Dedifferentiated amniotic fluid mesenchymal stem cell (primary cell): ENCODE data around the gene SLCO4A1.
"Not testable (repeated sequence)": the region's sequence is repeated elsewhere in the genome, so short reads cannot be mapped to it uniquely, and the experiment has no call there.

Experiments
- DNase-seq: peaks from one replicate; pipeline ENCODE4 v3.0.0-alpha.2; 2016; ENCODE audit errors: extremely low spot score

The SLCO4A1 gene

DNA sequence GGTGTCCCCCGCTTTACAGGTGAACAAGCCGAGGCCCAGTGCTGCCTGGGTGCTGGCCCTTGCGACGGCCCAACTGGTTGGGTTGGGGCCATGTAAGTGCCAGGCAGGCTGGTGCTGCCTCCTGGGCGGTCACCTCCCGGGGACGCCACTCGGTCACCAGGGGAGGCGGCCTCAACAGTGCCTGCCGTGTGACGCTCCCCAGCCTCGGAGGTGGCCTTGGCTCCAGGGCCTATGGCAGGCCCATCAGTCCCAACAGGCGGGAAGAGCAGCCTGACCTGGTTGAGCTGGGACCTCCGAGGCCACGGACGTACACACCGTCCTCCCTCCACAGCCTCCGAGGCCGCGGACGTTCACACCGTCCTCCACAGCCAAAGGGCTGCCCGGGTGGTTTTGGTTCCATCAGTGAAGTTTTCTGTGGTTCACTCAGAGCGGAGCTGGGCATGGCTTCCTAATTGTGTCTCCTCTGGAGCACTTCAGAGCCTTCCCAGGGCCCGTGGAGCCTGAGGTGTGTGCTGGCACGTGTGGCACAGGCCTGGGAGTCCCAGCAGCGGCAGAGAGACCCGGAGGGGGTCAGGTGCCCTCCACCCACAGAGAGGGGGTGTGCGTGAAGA lies 19.3 kb upstream of the SLCO4A1 start:
- DNase-seq, result no peak

DNA sequence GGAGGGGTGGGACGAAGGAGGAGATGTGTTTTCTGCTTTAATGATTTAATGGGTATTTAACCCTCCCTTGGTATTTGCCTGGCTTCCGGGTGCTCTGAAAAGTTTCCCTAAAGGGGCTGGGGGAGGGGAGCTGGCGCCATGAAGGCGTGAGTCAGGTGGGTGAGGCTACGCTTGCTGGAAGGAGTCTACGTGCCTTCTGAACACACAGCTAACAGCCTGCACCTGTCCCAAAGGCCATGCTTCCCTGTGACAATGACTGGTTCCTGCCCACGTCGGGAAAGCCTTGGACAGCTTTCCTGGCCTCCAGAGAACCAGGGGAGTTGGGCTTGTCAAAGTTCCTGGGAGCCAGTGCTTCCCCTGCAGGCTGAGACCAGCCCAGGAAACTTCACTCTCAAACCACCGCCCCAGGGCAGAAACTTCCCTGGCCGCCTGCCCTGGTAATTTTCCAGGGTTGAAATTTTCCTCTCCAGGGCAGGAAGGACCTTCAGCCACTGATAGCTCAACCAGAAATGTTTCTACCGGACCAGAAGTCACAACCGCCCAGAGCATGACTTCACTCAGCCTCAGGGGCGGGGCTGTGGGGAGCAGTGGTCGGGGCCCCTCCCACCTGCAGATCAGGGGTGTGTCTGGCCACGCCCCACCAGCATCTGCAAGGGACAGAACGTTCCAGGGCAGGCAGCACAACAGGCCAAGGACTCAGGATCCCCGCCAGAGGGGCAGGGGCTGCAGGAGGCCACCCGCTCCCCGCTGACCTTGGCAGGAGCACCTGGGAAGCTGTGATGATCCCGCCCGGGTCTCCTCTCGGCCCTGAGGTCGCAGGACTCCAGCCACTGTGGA lies 18.6 kb upstream of the SLCO4A1 start:
- peak; percentile 76 for DNase-seq

DNA sequence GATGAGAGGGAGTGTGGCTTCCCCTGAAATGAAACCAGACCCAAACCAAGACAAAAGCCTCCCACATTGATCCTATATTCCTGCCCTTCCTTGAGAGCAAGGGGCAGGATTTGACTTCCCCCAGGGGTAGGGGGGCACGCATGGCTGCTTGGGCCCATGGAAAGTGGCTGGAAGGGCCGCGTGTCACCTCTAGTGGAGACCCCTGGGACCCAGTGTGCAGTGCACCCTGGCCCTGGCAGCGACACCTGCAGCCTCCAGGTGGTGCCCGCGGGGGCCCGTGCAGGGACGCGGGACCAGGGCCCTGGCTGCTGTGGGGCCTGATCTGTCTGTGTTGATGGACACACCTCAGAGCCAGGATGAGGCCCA lies 18.0 kb upstream of the SLCO4A1 start:
- DNase-seq, result no peak

DNA sequence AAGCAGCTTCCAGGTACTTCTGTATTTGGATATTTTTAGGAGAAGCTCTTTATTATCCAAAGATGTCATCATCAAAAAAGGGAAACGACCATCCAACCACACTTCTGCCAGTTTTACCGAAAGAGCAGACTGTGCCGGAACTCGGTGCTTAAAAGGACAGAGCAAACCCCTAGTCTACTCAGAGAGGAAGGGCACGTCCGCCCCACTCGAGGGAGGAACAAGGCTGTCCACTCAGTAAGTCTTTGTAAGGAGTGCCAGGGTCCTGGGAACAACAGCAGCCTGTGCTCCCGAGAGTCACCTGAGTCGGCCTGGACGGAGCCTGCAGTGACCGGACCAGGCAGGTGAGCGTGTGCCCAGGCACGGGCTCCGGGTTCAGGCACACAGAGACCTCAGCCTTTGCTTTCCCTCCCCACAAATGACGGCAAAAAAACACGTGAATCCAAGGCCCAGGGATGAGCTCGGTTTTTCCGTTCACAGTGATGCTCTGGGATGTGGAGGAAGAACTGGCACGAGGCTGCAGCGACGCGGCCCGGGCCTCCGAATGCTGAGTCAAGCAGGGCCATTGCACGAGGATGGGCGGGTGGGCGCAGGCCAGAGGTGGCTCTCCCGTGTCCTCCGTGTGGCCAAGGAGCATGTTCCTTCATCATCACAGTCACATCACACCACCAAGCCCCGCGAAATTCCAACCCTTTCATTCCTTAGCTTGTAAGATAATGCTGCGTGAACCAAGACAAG lies 17.4 kb upstream of the SLCO4A1 start:
- no peak for DNase-seq

DNA sequence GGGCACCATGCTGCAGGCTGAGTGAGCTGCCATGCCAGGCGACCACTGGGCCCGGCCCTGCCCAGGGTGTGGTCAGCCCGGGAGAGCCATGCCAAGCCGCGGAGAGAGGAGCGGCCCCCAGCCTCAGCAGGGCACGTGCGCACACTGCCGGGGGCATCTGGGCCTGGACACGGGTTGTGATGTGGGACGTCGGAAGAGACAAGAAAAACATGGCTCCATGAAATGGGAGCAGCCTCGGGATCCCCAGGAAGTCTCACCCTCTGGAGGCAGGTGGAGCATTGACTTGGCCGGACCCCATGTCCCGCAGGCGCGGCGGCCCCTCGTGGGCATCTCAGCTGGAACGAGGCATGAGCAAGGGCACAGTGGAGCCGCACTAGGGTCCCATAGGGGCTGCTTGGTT lies 16.8 kb upstream of the SLCO4A1 start:
- DNase-seq, result no peak

DNA sequence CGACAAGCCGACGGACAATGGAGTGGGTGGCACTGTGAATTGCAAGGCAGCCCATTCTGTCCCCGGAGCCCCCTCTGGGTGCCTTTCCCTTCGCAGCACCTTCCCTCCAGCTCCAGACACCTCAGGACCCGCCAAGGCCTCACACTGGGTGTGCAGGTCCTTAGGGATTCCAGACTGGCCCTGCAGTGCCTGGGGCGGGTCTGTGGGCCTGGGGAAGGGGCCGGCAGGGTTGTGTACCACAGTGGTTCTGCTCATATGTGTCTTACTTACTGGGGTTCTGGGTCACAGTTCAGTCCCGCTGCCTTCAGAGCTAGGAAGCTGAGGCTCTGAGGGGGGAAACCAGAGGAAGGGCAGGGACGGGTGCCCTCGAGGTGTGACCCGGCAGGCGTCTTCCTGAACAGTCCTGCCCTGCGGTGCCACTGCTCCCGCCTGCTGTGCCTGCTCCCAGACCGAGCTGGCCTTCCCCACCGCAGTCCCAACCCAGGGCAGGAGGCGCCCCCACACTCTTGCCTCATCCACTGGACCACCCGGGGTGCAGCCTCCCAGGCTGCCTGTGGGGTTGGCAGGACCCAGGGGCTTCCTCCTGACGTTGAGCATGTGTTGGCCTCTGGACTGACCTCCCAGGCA lies 16.3 kb upstream of the SLCO4A1 start:
- DNase-seq, result no peak

DNA sequence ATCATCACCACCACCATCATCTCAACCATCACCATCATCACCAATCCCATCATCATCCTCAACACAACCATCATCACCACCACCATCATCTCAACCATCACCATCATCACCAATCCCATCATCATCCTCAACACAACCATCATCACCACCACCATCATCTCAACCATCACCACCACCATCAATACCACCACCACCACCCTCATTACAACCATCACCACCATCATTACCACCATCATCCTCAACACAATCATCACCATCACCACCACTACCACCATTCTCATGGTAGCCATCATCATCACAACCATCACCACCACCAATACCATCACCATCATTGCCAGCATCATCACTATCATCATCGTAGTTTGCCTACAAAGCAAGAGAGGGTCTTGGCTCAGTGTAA lies 14.9 kb upstream of the SLCO4A1 start:
- DNase-seq, result not testable (repeated sequence)

DNA sequence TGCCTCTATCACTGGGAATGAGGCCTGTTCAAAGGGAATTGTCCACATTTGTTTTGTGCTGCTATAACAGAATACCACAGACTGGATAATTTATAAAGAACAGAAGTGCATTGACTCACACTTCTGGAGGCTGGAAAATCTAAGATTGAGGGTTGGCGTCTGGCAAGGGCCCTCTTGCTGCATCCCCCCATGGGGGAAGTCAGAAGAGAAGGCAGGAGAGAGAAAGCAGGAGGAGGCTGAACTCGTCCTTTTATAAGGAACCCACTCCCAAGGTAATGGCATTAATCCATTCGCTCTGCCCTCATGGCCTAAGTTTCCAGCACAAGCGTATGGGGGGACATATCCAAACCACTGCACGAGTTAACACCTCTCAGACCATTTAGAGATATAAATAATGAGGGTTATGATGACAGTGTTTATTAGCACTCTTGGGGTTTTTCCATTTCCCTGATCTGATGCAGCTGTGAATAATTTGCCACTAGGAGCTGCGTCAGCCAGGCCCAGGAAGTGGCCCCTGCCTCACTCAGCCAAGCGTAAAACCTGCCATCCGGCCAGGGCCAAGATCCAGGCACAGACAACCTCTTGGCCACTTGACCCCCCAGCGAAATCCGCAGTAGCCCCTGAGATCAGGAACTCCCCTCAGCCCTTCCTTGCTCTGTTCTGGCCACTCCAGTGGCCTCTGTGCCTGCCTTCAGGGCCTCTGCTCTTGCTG lies 14.2 kb upstream of the SLCO4A1 start:
- DNase-seq, result no peak

DNA sequence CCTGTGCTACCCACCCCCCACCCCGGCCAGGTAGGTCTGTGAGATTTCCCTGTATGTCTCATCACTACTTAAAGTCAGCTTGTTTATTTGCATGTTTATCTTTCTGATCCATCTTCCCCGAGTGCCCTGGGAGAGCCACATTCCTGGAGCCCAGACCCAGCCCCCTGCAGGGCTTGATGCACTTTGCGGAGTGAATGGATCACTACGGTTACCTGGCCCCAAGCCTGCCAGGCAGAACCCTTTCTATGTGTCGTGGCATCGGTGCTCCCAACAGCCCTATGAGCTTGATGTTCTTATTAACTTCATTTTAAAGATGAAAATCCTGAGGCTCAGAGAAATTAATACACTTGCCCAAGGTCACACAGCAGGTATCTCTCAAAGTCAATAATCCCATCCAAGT lies 13.6 kb upstream of the SLCO4A1 start:
- no peak for DNase-seq

DNA sequence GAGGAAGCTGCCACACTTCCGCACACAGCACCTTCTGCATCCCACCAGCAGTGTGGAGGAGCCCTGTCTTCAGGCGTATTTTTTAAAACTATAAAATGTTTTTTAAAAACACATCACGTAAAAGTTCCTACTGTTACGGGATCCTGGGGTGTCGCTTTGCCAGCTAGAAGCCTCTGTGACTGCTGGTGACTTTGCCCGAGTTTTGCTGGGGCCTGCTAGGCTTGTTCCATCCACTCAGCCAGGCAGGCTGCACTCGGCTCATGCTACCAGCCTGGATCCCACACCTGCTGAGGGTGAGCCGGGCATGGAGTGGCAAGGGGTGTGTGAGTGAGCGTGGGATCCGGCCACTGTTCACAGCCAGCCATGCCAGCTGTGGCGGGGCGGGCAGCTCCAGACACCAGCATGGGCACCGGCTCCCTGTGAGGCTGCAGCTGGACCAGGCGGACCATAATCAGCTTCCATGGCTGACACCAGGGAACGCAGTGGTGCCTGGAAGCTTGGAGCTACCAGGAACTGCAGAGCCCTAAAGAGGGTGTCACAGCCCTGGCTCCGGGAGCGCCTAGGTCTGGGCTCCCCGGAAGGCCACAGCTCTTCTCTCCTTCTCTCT lies 12.3 kb upstream of the SLCO4A1 start:
- DNase-seq, result no peak

DNA sequence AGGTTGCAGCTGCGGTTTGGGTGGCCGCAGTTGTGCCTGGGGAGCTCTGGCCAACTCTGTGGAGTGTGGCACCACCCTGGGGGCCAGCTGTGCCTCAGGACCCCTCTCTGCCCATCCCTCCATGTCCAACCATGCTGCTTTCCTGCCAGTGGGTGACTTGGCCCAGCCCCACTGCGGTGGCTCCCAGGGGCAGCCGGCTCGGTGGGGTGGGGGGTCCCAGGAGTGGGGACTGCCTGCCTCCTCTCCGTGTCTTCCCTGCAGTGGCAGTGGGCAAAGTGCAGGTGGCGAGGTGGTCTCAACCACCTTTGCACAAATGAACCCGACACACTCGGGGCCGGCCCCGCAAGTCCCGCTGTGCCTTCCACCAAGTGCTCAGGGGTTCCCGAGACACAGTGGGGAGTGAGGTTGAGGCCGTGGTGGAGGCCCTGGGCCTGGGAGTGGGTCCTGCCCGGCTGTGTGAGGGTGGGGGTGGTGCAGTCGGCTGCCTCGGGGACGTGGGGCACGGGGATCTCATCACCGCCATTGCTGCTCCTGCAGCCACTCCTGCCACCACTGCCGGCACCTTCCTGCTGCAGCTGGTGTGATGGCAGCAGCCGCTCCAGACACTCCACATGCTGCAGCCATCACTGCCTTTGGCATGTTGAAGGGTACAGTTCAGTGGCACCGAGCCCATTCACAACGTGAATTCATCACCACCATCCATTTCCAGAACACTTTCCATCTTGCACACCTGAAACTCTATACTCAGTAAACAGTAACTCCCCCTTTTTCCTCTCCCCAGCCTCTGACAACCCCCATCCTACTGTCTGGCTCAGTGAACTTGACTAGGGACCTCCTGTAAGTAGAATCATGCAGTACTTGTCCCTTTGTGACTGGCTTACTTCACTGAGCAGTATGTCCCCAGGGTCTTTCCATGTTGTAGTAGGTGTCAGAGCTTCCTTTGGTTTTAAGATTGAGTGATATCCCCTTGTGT lies 10.7 kb upstream of the SLCO4A1 start:
- DNase-seq, result no peak

DNA sequence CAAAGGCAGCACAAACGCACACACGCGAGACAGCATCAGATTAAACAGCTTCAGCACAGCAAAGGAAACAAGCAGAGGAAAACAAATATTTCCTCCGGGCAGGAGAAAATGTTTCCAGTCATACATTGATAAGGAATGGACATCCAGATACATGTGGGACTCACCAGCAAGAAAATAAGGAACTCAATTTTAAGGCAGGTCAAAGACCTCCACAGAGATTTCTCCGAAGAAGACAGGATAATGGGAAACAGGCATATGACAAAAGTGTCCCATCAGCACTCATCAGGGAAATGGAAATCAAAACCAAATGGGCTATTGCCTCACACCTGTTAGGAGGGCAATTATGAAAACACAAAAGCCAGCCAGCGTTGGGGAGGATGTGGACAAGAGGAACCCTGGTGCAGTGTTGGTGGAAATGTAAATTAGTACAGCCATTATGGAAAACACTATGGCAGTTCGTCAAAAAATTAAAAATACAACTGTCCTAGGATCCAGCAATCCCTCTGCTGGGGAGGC lies 9.7 kb upstream of the SLCO4A1 start:
- no peak for DNase-seq

DNA sequence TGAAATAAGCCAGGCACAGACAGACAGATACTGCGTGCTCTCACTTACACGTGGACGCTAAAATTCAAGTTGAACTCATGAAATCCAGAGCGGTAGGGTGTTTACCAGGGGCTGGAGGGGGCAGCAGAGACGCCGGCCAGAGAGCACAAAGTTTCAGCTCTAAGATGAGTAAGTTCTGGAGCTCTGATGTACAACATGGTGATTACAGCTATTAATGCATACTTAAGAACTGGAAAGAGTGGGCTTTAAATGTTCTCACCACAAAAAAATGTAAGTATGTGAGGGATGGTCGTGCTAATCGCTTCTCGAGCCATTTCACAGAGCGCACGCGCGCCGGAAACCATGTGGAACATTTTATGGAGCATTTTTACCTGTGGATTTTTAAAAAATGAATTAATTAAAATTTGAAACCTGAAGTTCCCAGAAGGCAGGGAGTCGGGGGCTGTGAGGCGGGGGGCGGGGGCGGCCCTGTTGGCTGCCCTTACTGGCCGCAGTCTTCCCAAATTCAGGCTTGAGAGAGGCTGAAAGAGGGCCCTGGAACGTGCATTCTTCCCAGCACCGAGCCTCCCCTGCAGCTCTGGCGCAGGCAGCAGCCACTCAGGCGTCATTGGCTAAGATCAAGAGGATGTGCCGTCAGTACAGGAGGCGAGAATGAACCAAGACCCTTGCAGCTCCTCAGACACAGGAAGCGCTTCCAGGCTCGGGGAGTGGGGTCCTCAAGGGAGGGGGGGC lies 8.5 kb upstream of the SLCO4A1 start:
- no peak for DNase-seq

DNA sequence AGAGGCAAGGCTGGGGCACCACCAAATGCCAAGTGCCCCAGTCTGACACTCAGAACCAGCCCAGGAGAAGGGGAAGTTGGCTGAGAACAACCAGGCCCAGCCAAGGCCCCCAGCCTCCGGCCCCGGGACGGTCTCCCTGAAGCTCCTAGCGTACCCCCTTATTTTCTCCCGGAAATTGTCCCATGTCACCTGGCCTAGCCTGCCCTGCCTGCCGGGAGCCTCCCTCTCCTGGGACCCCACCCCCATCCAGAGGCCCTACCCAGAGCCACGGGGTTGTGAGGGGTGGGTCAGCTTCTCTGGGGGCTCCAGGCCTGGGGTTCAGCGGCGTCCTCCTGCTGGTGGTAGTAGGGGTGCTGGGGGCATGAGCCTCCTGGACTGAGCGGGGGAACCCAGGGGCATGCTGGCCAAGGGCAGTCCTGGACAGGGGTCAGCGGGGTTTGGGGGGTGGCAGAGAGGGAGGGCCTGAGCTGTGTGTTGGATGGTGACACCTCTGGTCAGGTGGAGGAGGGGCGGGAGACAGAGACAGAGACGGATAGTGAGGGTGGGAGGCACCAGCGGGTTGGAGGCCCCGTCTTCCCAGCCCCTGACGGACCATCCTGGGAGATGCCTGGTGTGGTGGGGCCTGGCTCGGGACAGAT lies 7.9 kb upstream of the SLCO4A1 start:
- DNase-seq, result no peak

DNA sequence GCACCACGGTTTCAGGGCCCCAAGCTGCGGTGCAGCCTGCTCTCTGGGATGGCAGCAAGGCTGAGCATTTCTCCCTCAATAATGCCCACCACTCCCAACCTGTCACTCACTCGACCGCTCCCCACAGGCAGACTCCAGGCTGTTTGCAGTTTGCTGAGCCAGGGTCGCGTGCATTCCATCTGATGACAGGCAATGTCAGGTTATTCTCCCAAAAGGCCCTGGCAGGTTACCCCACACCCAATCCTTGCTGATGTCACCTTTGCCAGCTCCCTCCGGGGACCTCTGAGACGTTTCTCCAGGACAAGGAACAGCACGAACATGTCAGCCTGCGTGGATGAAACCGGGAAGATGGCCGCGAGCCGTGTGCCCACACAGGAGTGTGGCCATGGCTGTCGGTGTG lies 7.1 kb upstream of the SLCO4A1 start:
- DNase-seq, result no peak

DNA sequence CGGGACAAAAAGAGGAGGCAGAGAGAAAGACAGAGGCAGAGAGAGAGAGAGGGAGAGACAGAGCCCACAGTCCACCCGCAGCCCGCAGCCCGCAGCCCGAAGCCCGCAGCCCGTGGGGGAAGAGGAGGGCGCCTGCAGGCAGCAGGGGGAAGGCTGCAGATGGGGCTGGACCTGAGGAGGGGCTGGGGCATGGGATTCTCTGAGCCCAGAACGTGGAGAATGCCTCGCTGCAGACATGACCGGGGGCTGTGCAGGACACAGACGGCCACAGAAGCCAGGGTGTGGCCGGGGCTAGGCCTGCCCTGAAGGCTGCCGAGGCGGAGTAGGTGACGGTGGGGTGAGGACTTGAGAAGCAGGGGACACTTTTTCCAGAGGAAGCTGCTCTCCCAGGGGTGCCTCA lies 6.5 kb upstream of the SLCO4A1 start:
- no peak for DNase-seq

DNA sequence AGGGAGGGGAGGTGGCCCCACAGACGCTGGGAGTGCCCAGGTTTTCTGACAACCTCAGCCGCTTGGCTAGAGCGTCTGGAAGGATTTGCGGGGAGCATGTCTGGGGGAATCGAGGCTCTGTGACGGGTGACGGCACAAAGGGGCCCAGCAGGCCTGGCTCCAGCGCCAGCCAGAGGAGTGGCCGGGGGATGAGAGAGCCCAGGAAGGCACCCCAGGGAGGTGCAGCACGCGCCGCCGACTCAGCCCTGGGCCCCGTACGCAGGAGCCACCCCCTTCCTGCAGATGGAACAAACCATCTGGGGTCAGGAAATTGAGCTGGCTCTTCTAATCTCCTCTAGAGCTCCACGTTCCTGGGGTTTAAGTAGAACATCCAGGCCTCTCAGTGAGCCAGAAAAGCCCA lies 5.9 kb upstream of the SLCO4A1 start:
- no peak for DNase-seq

DNA sequence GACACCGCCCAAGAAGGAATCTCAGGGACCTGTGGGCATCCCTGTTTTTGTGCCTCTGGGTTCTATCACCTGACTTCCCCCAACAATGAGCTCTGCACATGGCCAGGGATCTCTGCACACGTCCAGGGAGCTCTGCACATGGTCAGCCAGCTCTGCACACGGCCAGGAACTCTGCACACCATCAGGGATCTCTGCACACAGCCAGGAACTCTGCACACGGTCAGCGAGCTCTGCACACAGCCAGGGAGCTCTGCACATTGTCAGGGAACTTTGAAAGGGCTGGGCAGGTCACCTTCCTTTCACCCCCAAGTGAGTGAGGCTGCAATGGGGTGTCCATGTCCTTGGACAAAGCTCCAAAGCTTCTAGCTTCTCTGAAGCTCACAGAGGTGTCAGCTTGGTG lies 5.2 kb upstream of the SLCO4A1 start:
- no peak for DNase-seq

DNA sequence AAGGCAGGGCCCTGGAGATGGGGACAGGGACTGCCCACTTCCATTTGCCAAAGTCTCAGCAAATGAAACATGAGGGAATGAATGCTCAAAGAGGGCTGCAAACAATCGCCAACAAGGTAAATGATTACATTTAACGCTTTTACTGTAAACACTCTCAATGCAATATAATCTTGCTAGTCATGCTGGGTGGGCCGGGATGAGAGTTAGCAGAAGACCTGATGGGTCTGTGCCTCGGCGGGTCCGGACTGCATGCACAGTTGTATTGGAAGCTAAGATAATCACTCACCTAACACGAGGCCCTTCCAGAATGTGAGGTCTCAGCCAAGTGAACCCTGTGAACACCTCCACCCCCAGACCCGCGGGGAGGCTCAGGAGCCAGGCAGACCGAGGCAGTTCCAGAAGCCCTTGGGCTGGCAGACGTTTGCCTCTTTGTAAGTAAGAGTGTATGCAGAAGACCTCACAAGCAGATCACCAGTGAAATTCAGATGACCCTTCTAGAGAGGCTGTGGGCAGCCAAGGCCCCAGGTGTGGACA lies 4.7 kb upstream of the SLCO4A1 start:
- DNase-seq, result no peak
